Hippocampal formation (tissue), 2 donors: Measurements from ENCODE around the gene MOB3B.

Experiments
- DNase-seq, 2 donors: peaks; one replicate each; lab custom pipeline; 2025; lab: John Stamatoyannopoulos, UW

MOB3B gene

DNA sequence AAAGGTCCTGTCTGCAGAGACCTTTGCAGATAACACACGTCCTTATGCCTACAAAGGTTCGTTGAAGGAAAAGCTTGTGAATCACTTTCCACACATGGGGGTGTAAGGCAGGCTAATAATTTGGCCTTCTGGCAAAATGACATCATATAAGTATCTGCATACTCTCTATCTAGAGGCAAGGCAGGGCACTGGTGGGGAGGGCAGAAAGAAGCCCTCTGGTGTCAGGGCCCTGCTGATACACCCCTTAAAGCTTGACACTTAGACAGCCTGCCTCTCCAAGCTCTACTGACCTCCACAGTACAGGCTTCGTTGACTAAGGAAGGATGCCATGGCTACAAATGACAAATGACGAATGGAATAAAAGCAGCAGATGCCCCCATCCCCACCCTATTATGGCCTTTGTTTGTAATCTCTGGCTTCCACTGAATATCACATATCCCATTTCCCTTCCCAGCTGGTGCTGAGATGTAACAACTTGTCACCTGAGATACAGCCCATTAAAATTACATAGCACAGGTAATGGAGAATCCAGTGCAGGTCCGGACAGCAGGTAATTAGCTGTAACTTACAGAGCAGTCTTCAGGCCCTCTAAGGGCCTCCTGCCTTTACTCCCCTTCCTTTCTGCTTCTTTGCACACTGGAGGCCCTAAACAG, 82.5 kb downstream of the MOB3B start:
- no peak for DNase-seq

DNA sequence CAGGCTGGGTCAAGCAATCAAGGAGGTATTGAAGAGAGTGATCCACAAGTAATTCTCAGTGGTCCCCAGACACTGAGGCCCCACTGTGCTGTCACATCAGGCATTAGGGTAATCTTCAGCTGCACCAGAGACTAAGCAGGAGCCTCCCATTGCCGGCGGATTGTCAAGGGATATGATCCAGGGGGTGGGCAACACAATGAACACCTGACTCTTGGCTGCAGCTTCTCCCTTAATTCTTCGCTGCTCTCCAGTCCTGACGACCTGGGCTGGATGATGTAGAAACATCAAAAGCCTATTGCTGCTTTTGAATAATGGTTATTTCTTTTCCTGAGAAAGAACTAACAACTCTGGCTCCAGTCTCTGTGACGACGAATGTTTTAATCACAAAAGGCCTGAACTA, 83.9 kb downstream of the MOB3B start:
- no peak for DNase-seq

DNA sequence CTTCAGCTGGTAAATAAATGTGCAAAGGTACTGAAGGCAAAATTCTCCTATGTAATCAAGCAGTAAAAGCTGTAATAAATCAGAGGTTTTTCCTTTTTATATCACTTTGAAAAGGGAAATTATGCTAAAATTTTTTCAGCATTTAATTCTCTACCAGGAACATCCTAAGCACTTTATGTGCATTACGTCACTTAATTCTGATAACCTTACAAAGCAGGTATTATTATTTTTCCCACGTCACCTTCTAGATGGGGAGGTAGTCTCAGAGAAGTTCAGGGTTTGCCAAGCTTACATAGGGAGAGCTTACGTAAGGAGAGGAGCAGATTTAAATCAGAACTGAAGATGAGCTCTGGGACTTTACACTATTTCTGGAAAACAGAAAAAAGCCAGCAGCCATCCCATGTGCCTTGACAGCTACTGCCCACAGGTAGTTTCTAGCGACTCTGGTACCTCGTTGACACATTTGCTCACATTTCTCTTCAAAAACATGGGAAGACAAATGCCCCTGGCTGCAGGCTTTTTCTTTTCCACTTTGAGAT, 84.5 kb downstream of the MOB3B start:
- no peak for DNase-seq

DNA sequence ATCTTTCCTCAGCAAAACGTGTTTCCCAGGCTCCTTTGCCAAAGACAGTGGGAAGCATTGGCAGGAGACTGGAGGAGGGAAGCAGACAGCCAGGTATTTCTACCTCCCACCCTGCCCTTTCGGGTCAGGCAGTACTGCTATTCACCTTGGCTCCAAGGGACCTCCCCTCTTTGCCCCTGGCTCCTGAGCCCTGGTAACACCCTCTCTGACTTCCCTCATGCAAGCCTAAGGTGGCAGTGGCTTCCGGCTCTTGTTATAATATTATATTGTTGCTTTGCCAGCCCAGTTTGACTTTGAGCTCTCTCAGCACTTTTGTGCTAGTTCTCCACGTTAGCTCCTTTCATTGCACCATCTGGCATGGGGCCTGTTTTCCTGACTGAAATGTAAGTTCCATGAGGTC, 87.2 kb downstream of the MOB3B start:
- no peak for DNase-seq

DNA sequence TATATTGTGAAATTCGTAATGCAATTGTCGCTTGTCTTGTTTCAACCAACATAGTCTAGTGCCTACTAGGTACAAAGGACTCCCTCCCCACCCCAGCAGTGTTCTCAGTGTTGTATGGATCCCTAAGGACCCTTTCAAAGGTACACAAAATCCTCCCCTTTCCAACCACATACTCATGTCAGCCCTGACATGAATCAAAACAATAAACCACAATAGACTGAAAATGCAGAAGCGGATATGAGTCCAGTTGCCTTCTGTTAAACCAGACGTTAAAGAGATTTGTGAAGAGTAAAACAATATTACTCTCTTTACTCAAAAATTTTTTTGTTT, 87.9 kb downstream of the MOB3B start:
- DNase-seq, result no peak

DNA sequence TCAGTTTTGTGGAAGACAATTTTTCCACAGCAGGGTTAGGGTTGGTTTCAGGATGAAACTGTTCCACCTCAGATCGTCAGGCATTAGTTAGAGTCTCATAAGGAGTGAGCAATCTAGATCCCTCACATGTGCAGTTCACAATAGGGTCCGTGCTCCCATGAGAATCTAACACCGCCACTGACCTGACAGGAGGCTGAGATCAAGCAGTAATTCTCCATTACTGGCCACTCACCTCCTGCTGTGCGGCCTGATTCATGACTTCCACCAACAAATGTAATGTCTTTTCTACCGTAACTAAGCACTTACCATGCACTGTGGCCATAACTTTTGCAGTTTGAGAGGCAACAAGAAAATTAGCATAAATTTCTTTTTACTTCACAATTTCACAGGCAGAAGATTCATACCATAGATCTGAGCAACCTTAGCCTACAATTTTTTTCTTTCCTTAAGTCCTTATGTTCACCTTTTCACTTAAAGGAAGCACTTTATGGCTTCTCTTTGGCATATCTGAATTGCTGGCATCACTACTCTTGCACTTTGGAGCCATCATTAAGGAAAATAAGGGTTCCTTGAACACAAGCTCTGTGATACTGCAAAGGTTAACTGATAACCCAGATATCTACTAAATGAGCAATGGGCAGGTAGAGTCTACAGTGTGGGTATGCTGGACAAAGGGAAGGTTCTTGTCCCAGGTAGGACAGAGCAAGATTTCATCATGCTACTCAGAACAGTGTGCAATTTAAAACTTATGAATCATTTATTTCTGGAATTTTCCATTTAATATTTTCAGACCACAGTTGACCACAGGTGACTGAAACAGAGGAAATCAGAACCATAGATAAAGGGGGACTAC, 88.5 kb downstream of the MOB3B start:
- DNase-seq, result no peak

DNA sequence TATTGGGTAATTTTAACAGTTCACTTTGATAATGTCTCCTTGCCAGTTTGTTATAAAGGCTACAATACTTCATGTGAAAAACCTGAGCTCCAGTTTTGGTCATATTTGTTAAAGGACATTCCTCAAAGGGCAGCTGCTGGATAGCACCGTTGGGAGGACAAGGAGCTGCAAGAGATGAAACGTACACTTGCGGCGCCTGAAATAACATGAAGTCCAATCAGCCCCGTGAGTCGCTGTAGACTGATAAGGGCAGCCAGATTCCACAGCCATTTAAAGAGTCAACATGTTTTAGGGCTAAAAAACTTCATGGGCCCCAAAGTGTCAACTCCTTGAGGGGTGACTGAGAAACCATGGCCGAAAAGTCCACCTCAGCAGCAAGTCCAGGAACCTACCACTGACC, 91.1 kb downstream of the MOB3B start:
- DNase-seq, result no peak

DNA sequence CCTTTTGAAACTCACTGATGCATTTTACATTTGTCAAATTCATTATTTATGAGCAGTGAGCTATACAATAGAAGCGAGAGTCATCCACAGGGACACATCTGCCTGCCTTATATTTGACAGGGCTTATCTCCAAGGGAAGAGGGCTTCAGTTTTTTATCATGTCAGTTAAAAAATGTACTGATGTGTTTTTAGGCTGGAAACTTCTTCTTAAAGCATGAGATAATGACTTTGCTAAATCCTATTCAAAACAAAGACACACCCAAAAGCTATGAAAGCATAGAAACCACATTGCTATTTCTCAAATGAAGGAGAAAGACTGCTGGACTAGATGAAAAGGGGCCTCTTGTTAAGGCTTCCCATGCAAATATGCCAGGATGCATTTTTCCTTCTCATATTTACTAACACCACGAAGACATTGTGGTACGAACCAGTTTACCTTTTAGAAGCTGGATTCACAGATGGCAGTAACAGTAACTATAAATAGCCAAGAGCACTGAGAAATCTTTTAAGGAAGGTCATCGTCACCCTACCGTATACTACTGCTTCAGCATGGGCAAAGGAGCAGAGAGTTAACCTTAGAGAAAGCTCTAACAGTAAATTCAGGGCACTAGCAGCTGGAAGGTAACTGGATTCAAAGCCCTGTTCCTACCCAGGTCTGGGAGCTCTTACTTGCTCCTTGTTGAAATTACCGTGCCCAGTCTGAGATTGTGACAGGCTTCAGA, 91.8 kb downstream of the MOB3B start:
- no peak for DNase-seq

DNA sequence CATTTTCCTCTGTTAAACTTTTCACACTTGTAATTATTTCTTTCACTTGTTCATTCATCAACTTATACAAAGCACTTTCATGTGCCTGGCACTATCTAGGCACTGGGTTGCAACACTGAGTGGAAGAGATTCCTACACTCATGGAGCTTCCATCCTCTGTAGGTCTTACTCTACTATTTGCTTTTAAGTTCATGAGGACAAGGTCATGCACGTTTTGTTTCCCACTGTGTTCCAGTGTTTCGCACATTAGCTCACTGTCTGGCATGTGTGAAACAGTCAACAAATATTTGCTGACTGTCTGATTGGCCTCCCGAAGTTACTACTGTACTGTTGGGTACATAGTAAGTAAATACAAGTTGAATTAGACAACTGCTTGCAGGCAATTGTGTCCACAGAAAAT, 93.4 kb downstream of the MOB3B start:
- no peak for DNase-seq

DNA sequence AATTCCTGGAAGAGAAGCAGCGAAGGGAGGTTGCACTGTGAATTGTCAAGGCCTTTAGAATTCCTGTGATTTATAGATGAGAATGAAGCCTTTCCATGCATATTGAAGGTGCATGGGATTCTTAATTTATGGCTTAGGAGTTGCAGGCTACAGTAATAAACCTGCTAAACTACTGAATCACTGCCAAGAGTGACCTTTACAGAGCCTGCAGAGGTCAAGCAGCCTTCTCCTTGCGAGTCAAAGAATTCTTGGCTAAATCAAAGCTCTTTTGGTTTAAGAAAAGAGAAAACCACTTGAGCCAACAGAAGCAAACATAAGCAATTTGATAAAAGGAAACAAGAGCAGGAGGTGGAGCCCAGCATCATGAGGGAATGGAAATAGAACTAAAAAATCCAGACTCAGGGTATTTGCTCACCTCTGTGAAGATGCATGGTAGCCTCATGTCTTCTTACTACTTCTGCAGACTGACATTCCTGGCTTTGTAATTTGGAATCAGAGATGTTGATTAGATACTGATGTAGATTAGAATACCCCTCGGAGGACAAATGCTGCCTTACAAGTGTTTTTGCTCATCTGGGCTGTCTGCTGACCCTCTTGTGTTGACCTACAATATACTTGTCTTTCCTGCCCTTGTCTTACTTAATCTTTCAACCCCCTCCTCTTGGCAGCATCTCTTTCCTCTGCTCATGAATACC, 95.8 kb downstream of the MOB3B start:
- DNase-seq, result no peak

DNA sequence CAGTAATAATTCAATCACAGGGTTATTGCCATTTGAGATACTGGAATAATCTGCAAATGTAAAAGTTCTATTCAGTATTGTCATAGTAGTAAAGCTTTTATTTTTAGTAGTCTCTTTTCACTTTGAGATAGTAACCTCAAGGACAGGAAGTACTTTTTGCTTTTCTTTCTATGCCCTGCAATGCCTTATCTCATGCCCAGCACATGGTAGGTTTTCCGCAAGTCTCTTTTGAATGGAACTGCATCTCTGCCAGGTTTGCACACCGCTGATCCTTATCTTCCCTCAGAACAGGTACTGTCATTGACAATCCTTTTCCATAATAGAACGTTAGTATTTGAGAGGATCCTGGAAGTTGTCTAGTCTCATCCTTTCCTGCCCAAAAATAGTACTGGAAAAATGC, 97.3 kb downstream of the MOB3B start:
- no peak for DNase-seq

DNA sequence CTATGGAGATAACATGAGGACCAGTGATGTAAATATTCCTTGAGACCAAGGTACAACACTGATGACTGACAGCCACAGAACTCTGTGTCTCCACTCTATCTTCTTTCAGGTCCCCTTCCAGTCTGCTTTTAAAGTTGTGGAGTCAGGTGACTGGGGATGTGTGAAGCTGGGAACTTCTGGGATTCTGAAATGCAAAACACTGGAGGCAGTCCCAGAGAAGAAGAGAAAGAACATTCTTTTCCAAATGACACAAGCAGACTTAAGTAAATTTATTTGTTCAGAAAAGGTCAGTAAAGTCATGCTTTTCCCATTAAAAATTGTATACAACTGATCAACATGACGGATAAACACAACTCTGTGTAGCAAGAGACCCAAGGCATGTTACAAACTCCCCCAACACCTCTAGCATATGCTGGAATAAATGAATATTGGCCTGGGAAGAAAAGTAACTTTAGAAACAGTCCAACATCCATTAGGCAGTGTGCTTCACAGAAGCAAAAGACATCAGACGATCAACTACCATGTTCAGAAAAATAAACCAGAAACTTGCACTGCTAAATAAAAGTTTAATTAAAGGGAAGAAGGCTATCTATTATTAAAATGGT, 98.0 kb downstream of the MOB3B start:
- no peak for DNase-seq

DNA sequence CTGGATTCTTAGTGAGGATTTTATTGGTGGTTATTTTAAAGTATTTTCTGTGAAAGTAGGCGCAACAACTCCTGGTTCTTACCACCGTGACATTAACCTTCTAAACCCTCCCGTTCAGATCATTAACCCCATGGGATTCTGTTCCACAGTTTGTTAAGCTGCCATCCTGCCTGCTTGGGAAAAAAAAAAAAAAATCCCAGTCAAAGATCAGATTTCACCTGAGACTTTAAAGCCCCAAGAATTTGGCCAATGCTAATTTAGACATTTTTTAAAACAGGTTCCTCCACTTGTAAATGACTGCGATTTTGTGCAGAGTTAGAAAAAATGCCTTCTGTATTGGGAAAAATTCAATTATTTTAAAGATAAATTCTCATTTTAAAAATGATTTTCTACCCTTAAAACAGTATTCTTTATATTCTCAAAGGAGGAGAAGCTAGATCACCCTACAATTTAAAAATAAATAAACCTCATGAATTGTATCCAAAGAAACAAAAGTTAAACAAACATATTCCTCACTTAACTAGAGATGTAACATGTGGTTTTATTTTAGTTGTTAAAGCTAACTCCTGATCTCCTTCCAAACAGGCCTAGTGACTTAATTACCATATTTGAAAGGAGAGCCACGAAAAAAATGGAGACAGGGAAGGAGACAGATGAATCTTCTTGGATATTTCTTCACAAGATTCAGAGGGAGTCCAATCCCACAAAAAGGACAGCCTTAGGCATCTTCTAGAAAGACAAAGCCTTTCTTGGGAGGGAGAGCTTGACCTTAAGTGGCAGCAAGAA, 98.7 kb downstream of the MOB3B start:
- no peak for DNase-seq

DNA sequence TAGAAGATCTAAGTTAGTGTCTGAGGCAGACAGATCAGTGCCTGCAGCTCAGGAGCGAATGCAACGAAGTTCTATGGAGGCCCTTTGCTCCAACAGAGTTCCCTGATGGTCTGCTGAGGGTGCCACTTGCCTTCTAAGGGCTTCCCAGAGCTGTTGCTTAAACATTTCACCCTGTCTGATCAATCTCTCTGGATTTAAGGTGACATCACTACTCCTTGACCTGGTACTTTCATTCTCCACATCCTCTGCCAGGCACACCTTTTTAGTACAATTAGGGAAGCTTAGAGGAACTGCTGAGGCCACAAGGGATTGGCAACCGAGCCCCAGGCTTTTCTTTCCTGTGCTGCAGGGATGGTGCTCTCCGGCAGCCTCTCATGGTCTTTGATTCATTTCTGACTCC, 99.7 kb downstream of the MOB3B start:
- DNase-seq, result no peak

DNA sequence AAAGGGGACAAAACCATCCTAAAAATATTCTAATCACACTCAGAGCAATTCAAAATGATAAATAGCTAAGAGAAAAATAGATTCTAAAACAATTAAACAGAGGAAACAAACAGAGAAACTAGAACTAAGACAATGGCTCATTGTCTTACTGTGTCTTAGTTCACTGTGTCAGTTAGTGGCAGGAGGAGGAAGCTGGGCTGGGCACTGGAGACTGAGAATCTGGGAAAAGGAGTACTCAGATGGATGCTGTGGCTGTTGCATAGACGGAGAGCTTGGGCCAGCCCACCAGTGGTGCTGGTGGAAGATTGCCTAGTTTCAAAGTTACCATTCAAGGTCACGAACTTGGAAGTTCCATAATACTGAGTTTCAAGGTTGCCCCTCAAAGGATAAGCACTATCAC, 100.2 kb downstream of the MOB3B start:
- DNase-seq, result peak; percentile 63 to 91

DNA sequence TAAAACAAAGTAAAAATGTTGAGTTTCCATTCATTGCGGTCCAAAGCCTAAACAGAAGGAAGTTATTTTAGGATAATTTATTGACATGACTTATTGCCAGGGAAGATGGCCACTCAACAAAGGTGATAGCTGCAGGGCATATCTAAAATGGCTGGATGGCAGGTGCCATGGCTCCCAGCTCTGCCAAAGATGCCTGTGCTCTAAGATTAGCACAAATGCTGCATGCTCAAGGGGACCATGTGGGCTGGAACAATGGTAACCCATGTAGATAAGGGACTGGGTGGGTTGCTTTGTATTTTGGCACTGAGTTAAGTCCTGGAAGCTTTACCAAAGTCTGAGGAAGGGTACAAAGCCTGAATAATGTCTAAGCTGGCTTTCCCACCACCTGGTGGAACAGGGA, 101.1 kb downstream of the MOB3B start:
- no peak for DNase-seq

DNA sequence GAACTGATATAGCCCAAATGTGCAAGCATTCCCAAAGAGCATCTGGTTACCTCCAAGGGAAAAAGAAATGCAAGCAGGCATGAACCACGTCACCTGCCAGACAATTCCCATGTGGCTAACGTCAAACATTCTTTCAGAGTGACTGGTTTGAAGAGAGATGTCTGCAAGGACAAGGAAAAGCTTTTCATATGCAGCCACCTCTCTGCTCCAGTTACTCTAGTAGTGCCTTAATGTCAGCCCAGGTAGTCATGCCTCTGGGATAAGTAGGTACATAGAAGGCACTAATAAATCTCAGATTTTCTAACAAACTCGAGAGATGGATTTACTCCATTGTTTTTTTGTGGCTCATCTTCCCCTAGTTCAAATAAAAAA, 102.4 kb downstream of the MOB3B start:
- no peak for DNase-seq

DNA sequence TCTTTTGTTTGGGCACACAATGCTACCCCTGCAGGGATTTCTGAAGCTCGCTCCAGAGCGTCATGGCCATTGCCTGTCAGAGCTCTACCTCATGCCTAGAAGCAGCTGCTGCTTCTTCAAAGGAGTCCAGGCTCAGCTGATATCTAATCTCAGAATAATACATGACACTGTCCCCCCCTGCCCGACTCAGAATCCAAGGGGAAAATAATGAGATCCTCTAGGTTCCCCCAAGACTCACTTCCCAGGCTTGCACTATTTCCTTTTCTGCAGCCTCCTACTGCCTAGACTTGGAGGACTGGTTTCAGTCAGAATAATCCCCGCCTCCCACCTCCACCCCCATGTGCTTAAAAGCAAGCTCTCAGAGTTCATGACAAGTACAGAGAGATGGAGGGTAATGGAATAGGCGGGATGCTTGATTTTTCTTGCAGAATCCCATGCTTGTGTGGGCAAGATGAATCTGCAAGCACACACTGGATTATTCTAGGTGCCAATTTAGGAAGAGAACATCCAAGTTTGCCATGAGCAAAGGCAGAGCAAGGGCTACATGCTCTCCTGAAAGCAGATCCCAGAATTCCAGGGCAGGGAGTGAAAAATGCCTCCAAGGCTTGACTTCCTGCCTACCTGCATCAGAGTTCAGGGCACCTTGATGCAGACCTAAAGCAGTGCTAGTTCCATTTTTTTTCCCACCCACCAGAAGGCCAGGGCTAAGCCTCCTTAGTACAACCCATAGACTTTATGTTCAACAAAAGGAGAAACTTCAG, 102.9 kb downstream of the MOB3B start:
- no peak for DNase-seq

DNA sequence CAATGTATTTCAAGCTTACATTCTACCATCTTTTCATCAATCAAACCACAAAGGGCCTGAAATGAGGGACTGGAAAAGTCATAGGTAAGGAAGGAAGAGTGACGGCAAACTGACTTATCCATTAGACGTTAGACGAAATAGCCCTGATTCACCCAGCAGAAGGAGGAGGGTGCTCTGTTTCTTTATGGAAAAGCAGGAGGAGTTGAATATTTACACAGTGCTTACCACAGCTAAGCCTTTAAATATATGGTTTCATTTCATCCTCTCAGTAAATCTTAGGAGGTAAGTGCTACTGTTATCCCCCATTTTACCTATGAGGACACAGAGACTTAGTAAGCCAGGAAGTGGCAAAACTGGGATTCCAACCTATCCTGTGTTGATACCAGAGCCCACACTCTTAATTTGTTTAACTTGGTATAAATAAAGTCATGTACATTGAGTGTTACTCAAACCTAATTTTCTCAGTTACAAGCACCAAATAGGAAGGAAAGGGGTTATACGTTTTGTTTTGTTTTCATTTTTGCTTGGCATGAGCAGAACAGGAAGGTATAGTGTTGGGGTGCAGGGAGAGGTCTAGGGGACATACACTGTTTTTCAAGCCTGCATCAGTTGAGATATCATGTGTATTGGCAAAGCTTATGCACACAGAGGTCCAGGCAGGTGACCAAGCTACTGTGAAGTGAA, 103.6 kb downstream of the MOB3B start:
- no peak for DNase-seq
